ENCODE data around the gene OR2T6.
"Not testable (repeated sequence)": the region's sequence is repeated elsewhere in the genome, so short reads cannot be mapped to it uniquely, and the experiment has no call there.

Gene OR2T6

DNA sequence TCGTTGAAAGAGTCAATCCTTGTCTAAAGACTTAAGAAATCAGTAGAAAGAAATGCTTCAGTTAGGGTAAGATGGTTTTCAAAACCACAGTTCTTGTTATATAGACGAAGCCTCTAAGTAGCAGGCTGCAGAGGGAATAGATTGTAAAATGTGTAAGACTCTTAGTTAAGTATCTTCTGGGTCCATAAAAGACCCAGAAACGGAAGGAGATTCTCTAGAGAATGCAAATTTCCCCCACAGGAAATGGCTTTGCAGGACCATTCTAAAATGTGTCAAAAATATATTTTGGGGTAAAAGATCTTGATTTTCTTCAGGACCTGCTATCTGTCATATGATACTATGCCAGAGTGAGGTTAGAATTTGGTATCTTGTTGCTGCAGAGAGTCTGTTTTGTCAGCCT is 40.7 kb downstream of the OR2T6 start:
- Mint-ChIP-seq H3K9me3 (peaks cover 19% of the 10 kb centered on the region), H3K27me3 (ENCODE audit: low read depth) (no peaks in the 10 kb centered on the region), H3K36me3 (ENCODE audit: low read depth) (no peaks in the 10 kb centered on the region), H3K4me3 (no peak overlapping the region), H3K4me1 (ENCODE audit: low read depth) (peaks cover 8% of the 10 kb centered on the region), H3K27ac (no peak overlapping the region)

DNA sequence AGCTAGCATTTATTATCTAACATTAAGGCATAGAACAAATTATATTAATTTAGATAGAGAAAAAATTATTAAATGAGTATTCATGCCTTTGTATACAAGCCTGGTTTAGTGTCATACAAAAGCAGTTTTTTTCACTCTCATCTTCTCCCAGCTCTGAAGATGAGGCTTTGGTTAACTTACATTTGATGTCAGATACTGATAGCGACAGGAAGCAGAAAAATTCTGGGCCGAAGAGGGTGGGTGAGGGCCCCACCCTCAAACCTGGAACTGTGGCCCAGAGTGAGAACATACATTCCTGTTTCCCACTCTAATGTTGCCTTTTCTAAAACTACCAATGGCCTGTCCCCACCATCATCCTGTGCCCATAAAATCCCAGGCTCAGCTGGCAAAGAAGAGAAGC is 42.3 kb downstream of the OR2T6 start:
- peaks cover 8% of the 10 kb centered on the region for H3K4me1 Mint-ChIP-seq (ENCODE audit: low read depth)
- no peak overlapping the region for H3K27ac Mint-ChIP-seq

DNA sequence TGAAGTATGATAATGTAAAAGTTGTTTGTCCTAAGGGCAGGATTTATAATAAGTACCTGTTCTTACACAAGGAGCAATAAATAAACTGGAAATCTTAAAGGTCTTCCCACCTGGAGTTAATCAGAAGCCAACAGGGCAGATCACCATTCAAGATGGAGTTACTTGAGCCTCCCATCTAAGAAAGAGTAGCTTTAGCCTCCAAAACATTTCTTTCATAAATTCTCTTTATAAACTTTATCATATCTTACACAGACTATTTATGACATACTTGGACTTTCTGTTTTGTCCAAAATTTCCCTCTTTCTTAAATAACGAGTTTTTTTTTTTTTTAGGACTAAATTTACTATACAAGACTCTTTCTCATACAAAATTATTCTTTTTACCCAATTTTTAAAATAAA is 45.8 kb downstream of the OR2T6 start:
- Mint-ChIP-seq H3K4me1 (ENCODE audit: low read depth) (peaks cover 3% of the 10 kb centered on the region), H3K36me3 (ENCODE audit: low read depth) (no peaks in the 10 kb centered on the region), H3K27me3 (ENCODE audit: low read depth) (no peaks in the 10 kb centered on the region), H3K27ac (no peak overlapping the region), H3K4me3 (no peak overlapping the region), H3K9me3 (peaks cover 33% of the 10 kb centered on the region)

More for the DNA sequence above, 42.3 kb downstream of the OR2T6 start:
- H3K9me3 Mint-ChIP-seq, result peaks cover 24% of the 10 kb centered on the region
- no peaks in the 10 kb centered on the region for H3K36me3 Mint-ChIP-seq (ENCODE audit: low read depth)
- H3K27me3 Mint-ChIP-seq (ENCODE audit: low read depth), result no peaks in the 10 kb centered on the region
- no peak overlapping the region for H3K4me3 Mint-ChIP-seq

DNA sequence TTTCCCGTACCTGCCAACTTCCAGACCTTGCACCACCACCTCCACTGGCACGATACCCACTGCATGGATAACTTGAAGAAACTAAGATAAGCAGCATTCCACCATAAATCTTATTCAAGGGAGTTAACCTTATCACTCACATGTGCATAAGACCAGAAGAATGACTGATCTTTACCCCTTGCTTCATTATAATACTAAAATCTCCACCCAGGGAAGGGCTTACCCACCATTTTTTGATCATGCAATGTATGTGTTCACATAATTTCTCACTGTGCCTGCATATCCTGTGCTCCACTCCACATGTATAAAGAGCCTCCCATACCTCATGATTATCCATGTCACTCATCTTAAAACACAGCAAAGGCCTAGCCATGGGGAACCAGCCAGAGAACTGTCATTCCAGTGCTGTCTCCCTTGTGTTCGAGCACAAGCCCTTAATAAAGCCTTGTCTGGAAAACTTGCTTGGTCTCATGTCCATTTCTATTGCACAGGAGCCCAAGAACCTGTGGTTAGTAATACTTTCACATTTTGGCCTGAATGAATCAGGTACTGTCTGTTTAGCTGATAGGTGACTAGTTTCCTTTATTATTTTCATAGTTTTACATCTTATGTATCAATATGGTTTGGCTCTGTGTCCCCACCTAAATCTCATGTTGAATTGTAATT is 52.1 kb downstream of the OR2T6 start:
- not testable (repeated sequence) for H3K27ac Mint-ChIP-seq; H3K4me1 Mint-ChIP-seq (ENCODE audit: low read depth); H3K36me3 Mint-ChIP-seq (ENCODE audit: low read depth); H3K27me3 Mint-ChIP-seq (ENCODE audit: low read depth); H3K4me3 Mint-ChIP-seq
- H3K9me3 Mint-ChIP-seq, result peaks cover 17% of the 10 kb centered on the region

DNA sequence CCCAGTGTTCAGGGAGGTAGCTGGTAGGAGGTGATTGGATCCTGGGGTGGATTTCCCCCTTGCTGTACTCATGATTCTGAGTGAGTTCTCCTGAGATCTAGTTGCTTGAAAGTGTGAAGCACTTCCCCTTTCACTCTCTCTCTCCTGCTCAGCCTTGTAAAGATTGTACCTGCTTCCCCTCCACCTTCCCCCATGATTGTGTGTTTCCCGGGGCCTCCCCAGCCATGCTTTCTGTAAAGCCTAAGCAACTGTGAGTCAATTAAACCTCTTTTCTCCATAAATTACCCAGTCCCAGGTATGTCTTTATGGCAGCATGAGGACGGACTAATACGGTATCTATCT is 52.6 kb downstream of the OR2T6 start:
- not testable (repeated sequence) for H3K4me3 Mint-ChIP-seq; H3K27me3 Mint-ChIP-seq (ENCODE audit: low read depth); H3K36me3 Mint-ChIP-seq (ENCODE audit: low read depth); H3K4me1 Mint-ChIP-seq (ENCODE audit: low read depth); H3K27ac Mint-ChIP-seq
- H3K9me3 Mint-ChIP-seq, result peaks cover 12% of the 10 kb centered on the region

DNA sequence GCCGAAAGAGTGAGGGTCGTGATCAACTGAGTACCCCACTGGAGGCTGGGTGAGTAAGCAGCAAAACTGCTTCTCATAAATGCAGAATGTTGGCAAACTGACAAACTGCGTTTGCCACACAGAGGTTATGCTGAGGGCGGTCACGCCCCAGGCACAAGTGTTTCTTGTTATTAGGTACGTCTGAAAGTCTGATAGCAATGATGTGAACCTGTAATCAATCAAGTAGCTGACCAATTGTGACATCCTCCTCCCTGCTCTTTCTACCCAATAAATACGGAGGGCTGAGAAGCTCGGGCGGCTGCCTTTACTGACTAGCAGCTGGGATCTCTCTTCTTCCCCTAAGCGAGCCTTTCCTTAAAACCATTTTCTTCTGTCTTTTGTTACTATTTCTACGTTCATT is 56.1 kb downstream of the OR2T6 start:
- not testable (repeated sequence) for H3K27me3 Mint-ChIP-seq (ENCODE audit: low read depth); H3K27ac Mint-ChIP-seq

DNA sequence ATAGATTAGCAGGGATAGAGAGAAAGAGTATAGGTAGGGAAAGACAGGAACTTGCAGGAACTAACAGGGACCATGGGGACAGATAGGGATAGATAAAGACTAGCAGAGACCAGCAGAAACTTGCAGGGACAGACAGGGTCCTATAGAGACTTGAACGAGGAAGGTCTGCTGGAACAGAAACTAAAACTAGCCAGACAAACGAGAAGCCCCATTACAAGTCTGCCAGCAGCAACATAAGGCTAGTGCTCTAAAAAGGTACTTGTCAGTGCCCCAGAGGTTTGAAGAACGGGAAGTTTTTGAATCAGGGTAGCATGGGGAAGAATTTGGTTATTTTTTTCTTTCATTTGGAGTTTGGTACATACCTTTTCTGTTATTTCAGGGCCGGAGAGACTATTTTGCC is 56.7 kb downstream of the OR2T6 start:
- not testable (repeated sequence) for H3K9me3 Mint-ChIP-seq; H3K36me3 Mint-ChIP-seq (ENCODE audit: low read depth); H3K27ac Mint-ChIP-seq; H3K4me1 Mint-ChIP-seq (ENCODE audit: low read depth); H3K27me3 Mint-ChIP-seq (ENCODE audit: low read depth); H3K4me3 Mint-ChIP-seq

More for the DNA sequence above, 56.1 kb downstream of the OR2T6 start:
- not testable (repeated sequence) for H3K4me1 Mint-ChIP-seq (ENCODE audit: low read depth); H3K4me3 Mint-ChIP-seq; H3K9me3 Mint-ChIP-seq; H3K36me3 Mint-ChIP-seq (ENCODE audit: low read depth)

DNA sequence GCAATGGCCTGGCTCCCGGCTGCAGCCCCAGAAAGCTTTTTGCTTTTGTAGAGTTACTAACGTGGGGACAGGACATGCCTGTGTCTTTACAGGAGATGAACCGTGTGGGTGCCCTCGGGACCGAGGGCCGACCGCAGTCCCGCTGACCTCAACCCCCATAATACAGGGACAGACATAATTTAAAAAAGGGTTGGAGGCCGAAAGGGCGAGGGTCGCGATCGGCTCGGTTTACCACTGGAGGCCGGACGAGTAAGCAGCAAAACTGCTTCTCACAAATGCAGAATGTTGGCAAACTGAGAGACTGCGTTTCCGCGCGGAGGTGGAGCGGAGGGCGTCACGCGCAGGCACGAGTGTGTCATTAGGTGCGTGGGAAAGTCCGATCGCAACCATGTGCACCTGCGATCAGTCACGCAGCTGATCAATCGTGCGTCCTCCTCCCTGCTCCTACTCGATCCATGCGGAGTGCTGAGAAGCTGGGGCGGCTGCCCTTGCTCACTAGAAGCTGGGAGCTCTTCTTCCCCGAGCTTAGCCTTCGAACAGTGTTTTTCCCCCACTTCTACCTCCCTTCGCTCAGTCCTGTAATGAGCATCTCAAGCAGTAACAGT is 58.4 kb downstream of the OR2T6 start:
- not testable (repeated sequence) for H3K4me1 Mint-ChIP-seq (ENCODE audit: low read depth); H3K27me3 Mint-ChIP-seq (ENCODE audit: low read depth); H3K27ac Mint-ChIP-seq; H3K36me3 Mint-ChIP-seq (ENCODE audit: low read depth); H3K4me3 Mint-ChIP-seq; H3K9me3 Mint-ChIP-seq

DNA sequence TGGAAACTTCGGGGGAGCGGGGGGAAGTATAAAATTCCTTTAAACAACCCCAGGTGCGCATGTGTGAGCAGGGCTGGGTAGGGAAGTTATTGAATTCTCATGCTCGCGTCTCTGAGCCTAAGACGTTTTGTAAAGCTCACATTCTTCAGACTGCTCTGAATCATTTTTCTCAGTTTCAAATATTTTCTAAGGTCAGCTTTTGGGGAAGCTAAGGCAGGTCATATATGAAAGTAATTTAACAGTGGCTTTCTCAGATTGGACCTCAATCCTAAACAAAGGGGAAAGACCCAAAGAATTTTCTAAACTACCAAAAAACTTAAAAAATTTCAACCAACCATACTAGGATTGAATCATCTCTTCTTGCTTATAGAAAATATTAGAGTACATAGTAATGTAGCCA is 59.4 kb downstream of the OR2T6 start:
- not testable (repeated sequence) for H3K4me3 Mint-ChIP-seq; H3K9me3 Mint-ChIP-seq; H3K27me3 Mint-ChIP-seq (ENCODE audit: low read depth); H3K27ac Mint-ChIP-seq; H3K36me3 Mint-ChIP-seq (ENCODE audit: low read depth); H3K4me1 Mint-ChIP-seq (ENCODE audit: low read depth)

DNA sequence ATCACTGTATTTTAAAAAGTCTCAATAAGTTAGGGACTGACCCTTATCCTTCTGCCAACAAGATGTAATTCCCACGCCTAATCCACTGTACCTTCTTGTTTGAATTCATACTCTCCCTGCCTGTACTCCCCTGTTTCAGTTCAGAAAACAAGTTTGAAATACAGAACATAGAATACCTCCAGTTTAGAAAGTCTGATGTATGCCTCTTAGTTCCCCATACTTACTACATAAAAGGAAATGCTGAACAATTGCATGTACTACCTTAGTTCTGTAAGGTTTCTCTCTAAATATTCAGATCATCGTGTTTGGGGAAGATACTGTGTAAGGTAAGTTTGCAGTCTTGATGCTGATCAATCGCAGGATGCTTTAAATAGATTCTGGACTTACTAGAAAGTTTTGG is 60.8 kb downstream of the OR2T6 start:
- not testable (repeated sequence) for H3K36me3 Mint-ChIP-seq (ENCODE audit: low read depth); H3K4me3 Mint-ChIP-seq; H3K4me1 Mint-ChIP-seq (ENCODE audit: low read depth); H3K27me3 Mint-ChIP-seq (ENCODE audit: low read depth); H3K27ac Mint-ChIP-seq; H3K9me3 Mint-ChIP-seq

DNA sequence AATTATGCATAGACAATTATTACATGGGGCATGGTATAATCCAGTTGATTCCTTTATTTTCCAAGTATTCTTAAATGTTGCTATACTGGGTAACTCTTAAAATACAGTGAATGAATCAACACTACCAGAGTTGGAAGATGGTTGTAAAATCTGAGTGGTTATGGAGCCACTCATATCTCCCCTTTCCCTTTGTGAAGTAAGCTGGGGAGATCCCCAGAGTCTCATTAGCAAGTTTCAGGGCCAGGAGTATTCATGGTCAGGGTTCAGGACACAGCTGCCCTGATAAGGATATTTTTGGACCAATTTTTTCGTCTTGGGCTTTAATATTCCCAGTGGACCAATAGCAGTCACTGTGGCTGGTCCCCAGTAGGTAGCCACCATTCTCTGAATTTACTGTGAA is 63.1 kb downstream of the OR2T6 start:
- not testable (repeated sequence) for H3K9me3 Mint-ChIP-seq; H3K4me1 Mint-ChIP-seq (ENCODE audit: low read depth); H3K27me3 Mint-ChIP-seq (ENCODE audit: low read depth); H3K4me3 Mint-ChIP-seq; H3K36me3 Mint-ChIP-seq (ENCODE audit: low read depth); H3K27ac Mint-ChIP-seq

DNA sequence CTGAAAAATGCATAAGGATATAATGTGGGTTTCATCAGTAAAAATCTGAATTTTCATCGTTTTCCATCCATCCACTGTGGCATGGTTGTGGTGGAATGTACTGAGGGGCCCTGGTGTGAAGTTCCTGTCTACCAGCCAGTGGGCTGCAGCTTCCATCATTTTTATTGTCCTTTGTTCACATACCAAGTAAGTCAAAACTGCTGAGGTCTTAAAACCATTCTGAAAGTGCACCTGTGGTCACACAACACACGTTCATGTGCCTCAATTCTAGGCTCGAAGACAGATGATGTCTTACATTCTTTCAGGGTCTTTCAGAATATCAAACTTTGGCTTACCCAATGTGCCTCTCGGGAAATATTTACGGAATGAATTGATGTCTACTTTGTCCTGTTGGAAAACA is 63.7 kb downstream of the OR2T6 start:
- H3K27me3 Mint-ChIP-seq (ENCODE audit: low read depth); H3K9me3 Mint-ChIP-seq: not testable (repeated sequence)

More for the DNA sequence above, 63.7 kb downstream of the OR2T6 start:
- not testable (repeated sequence) for H3K36me3 Mint-ChIP-seq (ENCODE audit: low read depth); H3K4me3 Mint-ChIP-seq; H3K27ac Mint-ChIP-seq; H3K4me1 Mint-ChIP-seq (ENCODE audit: low read depth)
